Raji (cell line): ENCODE data around the gene B4GALT3.

Source experiments
- POLR2A ChIP-seq: IDR thresholded peaks from 2 replicates; pipeline ENCODE4 v1.6.1; 2011; ENCODE audit warnings: low read depth, low read length, control low read depth; ENCODE audit not compliant: insufficient read depth

B4GALT3 gene

GRCh38 chr1:161195171-161195570 lies 17.9 kb upstream of the B4GALT3 start:
- TF ChIP-seq POLR2A, result no peak

GRCh38 chr1:161193561-161194235 lies 16.4 kb upstream of the B4GALT3 start:
- TF ChIP-seq POLR2A, result no peak

GRCh38 chr1:161192476-161193465 lies 15.5 kb upstream of the B4GALT3 start:
- TF ChIP-seq POLR2A, result no peak

GRCh38 chr1:161191971-161192370 lies 14.7 kb upstream of the B4GALT3 start:
- no peak for TF ChIP-seq POLR2A

- no peak for TF ChIP-seq POLR2A
Observed at GRCh38 chr1:161190962-161191521, 13.7 kb upstream of the B4GALT3 start.

GRCh38 chr1:161189036-161189435 lies 11.7 kb upstream of the B4GALT3 start:
- no peak for TF ChIP-seq POLR2A

- no peak for TF ChIP-seq POLR2A
Observed at GRCh38 chr1:161188381-161188780, 11.1 kb upstream of the B4GALT3 start.

- TF ChIP-seq POLR2A, result no peak
Observed at GRCh38 chr1:161187311-161187710, 10.0 kb upstream of the B4GALT3 start.

- no peak for TF ChIP-seq POLR2A
Observed at GRCh38 chr1:161185732-161186311, 8.5 kb upstream of the B4GALT3 start.

- TF ChIP-seq POLR2A, result 0 out of 2 replicates have a peak, but pooled peaks have one; percentile 32
Observed at GRCh38 chr1:161185282-161185682, 8.0 kb upstream of the B4GALT3 start.

- TF ChIP-seq POLR2A, result no peak
Observed at GRCh38 chr1:161182214-161182613, 4.9 kb upstream of the B4GALT3 start.

GRCh38 chr1:161180639-161181038 lies 3.3 kb upstream of the B4GALT3 start:
- TF ChIP-seq POLR2A, result no peak

- TF ChIP-seq POLR2A, result no peak
Observed at GRCh38 chr1:161179698-161180097, 2.4 kb upstream of the B4GALT3 start.

- TF ChIP-seq POLR2A, result no peak
Observed at GRCh38 chr1:161177936-161178244, 583 bp upstream of the B4GALT3 start.

- TF ChIP-seq POLR2A, result no peak
Observed at GRCh38 chr1:161176468-161177111, 717 bp downstream of the B4GALT3 start.
